OCI-LY1 (cell line): ENCODE measurements around the gene TMEM100.

Source experiments
- EZH2 ChIP-seq: fragments of 200-600 bp; sonication (generic), shearing (Covaris generic); IDR thresholded peaks from 2 replicates; pipeline ENCODE4 v1.8.0; 2017; ENCODE audit warnings: borderline replicate concordance, mixed run types, mild to moderate bottlenecking, antibody characterized with exemption, low read length, moderate library complexity, mixed read lengths
- TF ChIP-seq, protein P1 (sequence below): fragments of 200-600 bp; sonication (generic), shearing (Covaris generic); IDR thresholded peaks from 2 replicates; pipeline ENCODE4 v1.5.1; 2017; ENCODE audit warnings: mild to moderate bottlenecking, antibody characterized with exemption, low read length, moderate library complexity, mixed read lengths

- TF ChIP-seq, protein P1, sequence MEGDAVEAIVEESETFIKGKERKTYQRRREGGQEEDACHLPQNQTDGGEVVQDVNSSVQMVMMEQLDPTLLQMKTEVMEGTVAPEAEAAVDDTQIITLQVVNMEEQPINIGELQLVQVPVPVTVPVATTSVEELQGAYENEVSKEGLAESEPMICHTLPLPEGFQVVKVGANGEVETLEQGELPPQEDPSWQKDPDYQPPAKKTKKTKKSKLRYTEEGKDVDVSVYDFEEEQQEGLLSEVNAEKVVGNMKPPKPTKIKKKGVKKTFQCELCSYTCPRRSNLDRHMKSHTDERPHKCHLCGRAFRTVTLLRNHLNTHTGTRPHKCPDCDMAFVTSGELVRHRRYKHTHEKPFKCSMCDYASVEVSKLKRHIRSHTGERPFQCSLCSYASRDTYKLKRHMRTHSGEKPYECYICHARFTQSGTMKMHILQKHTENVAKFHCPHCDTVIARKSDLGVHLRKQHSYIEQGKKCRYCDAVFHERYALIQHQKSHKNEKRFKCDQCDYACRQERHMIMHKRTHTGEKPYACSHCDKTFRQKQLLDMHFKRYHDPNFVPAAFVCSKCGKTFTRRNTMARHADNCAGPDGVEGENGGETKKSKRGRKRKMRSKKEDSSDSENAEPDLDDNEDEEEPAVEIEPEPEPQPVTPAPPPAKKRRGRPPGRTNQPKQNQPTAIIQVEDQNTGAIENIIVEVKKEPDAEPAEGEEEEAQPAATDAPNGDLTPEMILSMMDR: no peak
- TF ChIP-seq EZH2: no peak
These were observed 15.6 kb downstream of the TMEM100 start for GRCh38 chr17:55706808-55707773.
